MV-4-11 (cell line): ENCODE data around the gene KLHL7.

Experiments used
- DNase-seq: peaks from one replicate; lab custom pipeline; 2025; lab: John Stamatoyannopoulos, UW

The KLHL7 gene

GRCh38 chr7:23105644-23106056 lies at the start of gene KLHL7:
Gene KLHL7 (plus strand): TSS chr7:23105785. CDS start chr7:23106027, 242 bp downstream.
- DNase-seq: peak; percentile 86

GRCh38 chr7:23058408-23059096 lies 47.0 kb upstream of the KLHL7 start:
- DNase-seq: peak; percentile 45

- DNase-seq: no peak
Observed at GRCh38 chr7:23061327-23061726, 44.3 kb upstream of the KLHL7 start.

- DNase-seq: no peak
Observed at GRCh38 chr7:23062452-23062851, 43.1 kb upstream of the KLHL7 start.

GRCh38 chr7:23065974-23066373 lies 39.6 kb upstream of the KLHL7 start:
- no peak for DNase-seq

GRCh38 chr7:23067271-23067670 lies 38.3 kb upstream of the KLHL7 start:
- DNase-seq: no peak

- DNase-seq: no peak
Observed at GRCh38 chr7:23072048-23072447, 33.5 kb upstream of the KLHL7 start.

- no peak for DNase-seq
Observed at GRCh38 chr7:23072922-23073321, 32.7 kb upstream of the KLHL7 start.

GRCh38 chr7:23074443-23075261 lies 30.9 kb upstream of the KLHL7 start:
- no peak for DNase-seq

- no peak for DNase-seq
Observed at GRCh38 chr7:23075571-23075970, 30.0 kb upstream of the KLHL7 start.

GRCh38 chr7:23076772-23077171 lies 28.8 kb upstream of the KLHL7 start:
- no peak for DNase-seq

GRCh38 chr7:23093111-23093510 lies 12.5 kb upstream of the KLHL7 start:
- DNase-seq: no peak

- DNase-seq: no peak
Observed at GRCh38 chr7:23093546-23093945, 12.0 kb upstream of the KLHL7 start.

- no peak for DNase-seq
Observed at GRCh38 chr7:23096518-23097290, 8.9 kb upstream of the KLHL7 start.

GRCh38 chr7:23098029-23098428 lies 7.6 kb upstream of the KLHL7 start:
- no peak for DNase-seq

GRCh38 chr7:23098460-23098859 lies 7.1 kb upstream of the KLHL7 start:
- DNase-seq: no peak

GRCh38 chr7:23100697-23101096 lies 4.9 kb upstream of the KLHL7 start:
- DNase-seq: no peak

- no peak for DNase-seq
Observed at GRCh38 chr7:23105086-23105643, 420 bp upstream of the KLHL7 start.

GRCh38 chr7:23106057-23106822 lies 655 bp downstream of the KLHL7 start:
- peak; percentile 62 for DNase-seq

- DNase-seq: no peak
Observed at GRCh38 chr7:23106823-23107663, 1.5 kb downstream of the KLHL7 start.

- DNase-seq: no peak
Observed at GRCh38 chr7:23107781-23108180, 2.2 kb downstream of the KLHL7 start.
